ENCODE measurements around the gene DGKK.

GRCh38 chrX:50469206-50469605 lies 1.4 kb downstream of the DGKK start:
- no peak for TF ChIP-seq CTCF (IDR thresholded peaks at IDR 0.05)
- TF ChIP-seq POLR2A (IDR thresholded peaks at IDR 0.05) = no peak
- no peak for TF ChIP-seq EP300 (IDR thresholded peaks at IDR 0.05; ENCODE audit: low read depth)
- TF ChIP-seq POLR2AphosphoS5 (IDR thresholded peaks at IDR 0.05) = no peak

Measured in transverse colon (tissue), 4 donors.